Measurements from ENCODE around the gene ADAMTS17. TPM values are rescaled to one million over a fixed set of nuclear protein-coding genes. Genes with fewer than 3 reads are reported as not detected.

Gene ADAMTS17
- total RNA-seq, 1 experiment from 2014 or later, result 1.5 TPM

DNA sequence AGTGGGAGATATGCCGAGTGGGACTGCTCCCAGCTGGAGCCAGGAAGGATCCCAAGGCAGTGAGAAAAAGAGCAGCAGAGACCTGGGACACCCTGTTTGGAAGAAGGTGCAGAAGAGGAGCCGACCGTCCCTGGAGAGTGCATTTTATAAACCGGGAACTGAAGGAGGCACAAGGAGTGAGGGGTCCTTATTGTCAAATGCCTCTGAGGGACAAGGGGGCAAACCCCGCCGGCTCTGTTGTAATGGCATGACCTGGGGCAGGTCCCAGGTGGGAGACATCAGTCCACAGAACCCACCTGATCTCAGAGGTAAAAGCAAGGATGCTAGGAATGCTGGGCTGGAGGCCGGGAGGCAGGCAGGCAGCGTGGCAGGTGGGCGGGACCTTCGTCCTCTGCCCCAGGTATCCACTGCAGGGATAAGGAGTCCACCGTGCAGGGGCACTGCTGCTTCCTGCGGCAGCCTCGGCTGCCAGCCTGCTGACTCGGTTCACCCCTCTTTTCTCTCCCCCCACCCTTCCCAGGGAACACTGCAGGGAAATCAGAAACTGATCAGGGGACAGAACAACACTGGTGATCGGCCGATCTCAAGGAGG lies 26.9 kb downstream of the ADAMTS17 start:
- POLR2A ChIA-PET, result no interaction called here
- no peak overlapping the region for H3K27ac Mint-ChIP-seq (ENCODE audit: unreplicated experiment)
- intact Hi-C loops (cut with micrococcal nuclease; ENCODE audit: unreplicated experiment), result no loop called here
- H3K4me3 ChIP-seq (ENCODE audit: low read depth, low read length), result no peak overlapping the region
- CTCF ChIA-PET, result no interaction called here
- no peaks in the 10 kb centered on the region for H3K36me3 Mint-ChIP-seq (ENCODE audit: insufficient read depth, unreplicated experiment)
- no peak overlapping the region for H3K4me3 Mint-ChIP-seq (ENCODE audit: unreplicated experiment)
- H3K4me1 ChIP-seq, result no peaks in the 10 kb centered on the region
- TF ChIP-seq, protein P1, sequence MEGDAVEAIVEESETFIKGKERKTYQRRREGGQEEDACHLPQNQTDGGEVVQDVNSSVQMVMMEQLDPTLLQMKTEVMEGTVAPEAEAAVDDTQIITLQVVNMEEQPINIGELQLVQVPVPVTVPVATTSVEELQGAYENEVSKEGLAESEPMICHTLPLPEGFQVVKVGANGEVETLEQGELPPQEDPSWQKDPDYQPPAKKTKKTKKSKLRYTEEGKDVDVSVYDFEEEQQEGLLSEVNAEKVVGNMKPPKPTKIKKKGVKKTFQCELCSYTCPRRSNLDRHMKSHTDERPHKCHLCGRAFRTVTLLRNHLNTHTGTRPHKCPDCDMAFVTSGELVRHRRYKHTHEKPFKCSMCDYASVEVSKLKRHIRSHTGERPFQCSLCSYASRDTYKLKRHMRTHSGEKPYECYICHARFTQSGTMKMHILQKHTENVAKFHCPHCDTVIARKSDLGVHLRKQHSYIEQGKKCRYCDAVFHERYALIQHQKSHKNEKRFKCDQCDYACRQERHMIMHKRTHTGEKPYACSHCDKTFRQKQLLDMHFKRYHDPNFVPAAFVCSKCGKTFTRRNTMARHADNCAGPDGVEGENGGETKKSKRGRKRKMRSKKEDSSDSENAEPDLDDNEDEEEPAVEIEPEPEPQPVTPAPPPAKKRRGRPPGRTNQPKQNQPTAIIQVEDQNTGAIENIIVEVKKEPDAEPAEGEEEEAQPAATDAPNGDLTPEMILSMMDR (IDR thresholded peaks at IDR 0.05; ENCODE audit: insufficient read depth in 1 of 2, low read depth in 1 of 2, low read length in 1 of 2, severe bottlenecking in 1 of 2, unreplicated experiment in 1 of 2), result no peak
- H3K9me3 Mint-ChIP-seq (ENCODE audit: unreplicated experiment), result peaks cover 16% of the 10 kb centered on the region
- H3K4me1 Mint-ChIP-seq (ENCODE audit: low read depth, unreplicated experiment), result no peaks in the 10 kb centered on the region
- peaks cover 7% of the 10 kb centered on the region for H3K27me3 Mint-ChIP-seq (ENCODE audit: insufficient read depth, unreplicated experiment)
- no peaks in the 10 kb centered on the region for H3K9me3 ChIP-seq
- DNase-seq, result no peak
- H3K36me3 ChIP-seq (ENCODE audit: control insufficient read depth, insufficient read depth, low read length), result no peaks in the 10 kb centered on the region
- H3K27me3 ChIP-seq (replicated peaks; ENCODE audit: control insufficient read depth, insufficient read depth, low read length), result no peaks in the 10 kb centered on the region
- no TSS peak for BruUV-seq (replicated peaks)

DNA sequence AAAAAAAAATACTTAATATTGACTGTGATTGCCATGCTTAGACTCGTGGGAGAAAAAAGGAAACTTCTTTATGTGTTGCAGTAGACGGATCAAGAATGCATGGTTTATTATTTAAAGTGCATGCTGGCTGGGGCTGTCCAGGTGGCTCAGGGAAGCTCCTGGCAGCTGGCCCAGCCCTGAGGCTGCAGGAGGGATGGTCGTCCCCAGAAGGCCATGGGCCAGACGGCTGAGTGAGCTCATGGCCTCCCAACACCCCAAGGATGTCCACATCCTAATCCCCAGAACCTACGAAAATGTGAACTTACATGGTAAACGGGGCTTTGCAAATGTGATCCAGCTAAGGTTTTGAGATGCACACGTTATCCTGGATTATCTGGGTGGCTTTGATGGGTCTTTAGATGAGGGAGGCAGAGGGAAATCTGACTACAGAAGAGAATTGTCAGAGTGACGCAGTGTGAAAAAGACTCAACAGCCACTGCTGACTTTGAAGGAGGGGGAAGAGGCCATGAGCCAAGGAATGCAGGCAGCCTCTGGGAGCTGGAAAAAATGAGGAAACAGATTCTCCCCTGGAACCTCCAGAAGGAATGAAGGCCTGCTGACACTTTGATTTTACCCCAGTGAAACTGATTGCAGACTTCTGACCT lies 29.8 kb downstream of the ADAMTS17 start:
- no peaks in the 10 kb centered on the region for H3K36me3 Mint-ChIP-seq (ENCODE audit: insufficient read depth, unreplicated experiment)

DNA sequence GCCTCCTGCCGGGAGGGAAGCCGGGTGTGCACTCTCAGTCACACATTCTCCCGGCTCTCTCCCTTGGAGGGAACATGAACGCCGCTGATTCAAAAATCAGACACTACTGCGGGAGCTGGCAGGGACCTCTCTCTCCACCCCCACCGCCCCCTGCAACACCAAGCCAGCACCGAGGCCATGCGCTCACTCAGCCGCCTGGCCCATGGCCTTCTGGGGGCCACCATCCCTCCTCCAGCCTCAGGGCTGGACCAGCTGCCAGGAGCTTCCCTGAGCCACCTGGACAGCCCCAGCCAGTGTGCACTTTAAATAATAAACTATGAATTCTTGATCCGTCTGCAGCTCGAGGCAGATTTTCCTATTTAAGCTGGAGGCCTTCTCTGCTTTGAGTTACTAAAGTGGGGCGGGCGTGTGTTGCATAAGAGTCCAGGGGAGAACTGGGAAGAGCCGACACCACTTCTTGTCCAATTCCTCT lies 30.6 kb downstream of the ADAMTS17 start:
- no peaks in the 10 kb centered on the region for H3K36me3 ChIP-seq (ENCODE audit: control insufficient read depth, insufficient read depth, low read length)
- peaks cover 13% of the 10 kb centered on the region for H3K9me3 Mint-ChIP-seq (ENCODE audit: unreplicated experiment)
- no peaks in the 10 kb centered on the region for H3K9me3 ChIP-seq
- peaks cover 7% of the 10 kb centered on the region for H3K27me3 Mint-ChIP-seq (ENCODE audit: insufficient read depth, unreplicated experiment)
- intact Hi-C loops (cut with micrococcal nuclease; ENCODE audit: unreplicated experiment), result no loop called here
- H3K36me3 Mint-ChIP-seq (ENCODE audit: insufficient read depth, unreplicated experiment), result no peaks in the 10 kb centered on the region
- ChIA-PET CTCF (no interaction called here), POLR2A (no interaction called here)
- H3K4me3 Mint-ChIP-seq (ENCODE audit: unreplicated experiment), result no peak overlapping the region
- no peaks in the 10 kb centered on the region for H3K27me3 ChIP-seq (replicated peaks; ENCODE audit: control insufficient read depth, insufficient read depth, low read length)
- no peaks in the 10 kb centered on the region for H3K4me1 Mint-ChIP-seq (ENCODE audit: low read depth, unreplicated experiment)
- TF ChIP-seq, protein P1 (IDR thresholded peaks at IDR 0.05; ENCODE audit: insufficient read depth in 1 of 2, low read depth in 1 of 2, low read length in 1 of 2, severe bottlenecking in 1 of 2, unreplicated experiment in 1 of 2), result no peak
- DNase-seq, result no peak
- H3K27ac Mint-ChIP-seq (ENCODE audit: unreplicated experiment), result no peak overlapping the region
- H3K4me1 ChIP-seq, result no peaks in the 10 kb centered on the region
- no peak overlapping the region for H3K4me3 ChIP-seq (ENCODE audit: low read depth, low read length)
- BruUV-seq (replicated peaks), result no TSS peak

More for the DNA sequence above, 29.8 kb downstream of the ADAMTS17 start:
- ChIA-PET POLR2A (no interaction called here), CTCF (no interaction called here)
- Mint-ChIP-seq H3K4me3 (ENCODE audit: unreplicated experiment) (no peak overlapping the region), H3K4me1 (ENCODE audit: low read depth, unreplicated experiment) (no peaks in the 10 kb centered on the region), H3K27me3 (ENCODE audit: insufficient read depth, unreplicated experiment) (peaks cover 7% of the 10 kb centered on the region), H3K27ac (ENCODE audit: unreplicated experiment) (no peak overlapping the region), H3K9me3 (ENCODE audit: unreplicated experiment) (peaks cover 13% of the 10 kb centered on the region)
- H3K27me3 ChIP-seq (replicated peaks; ENCODE audit: control insufficient read depth, insufficient read depth, low read length), result no peaks in the 10 kb centered on the region
- no TSS peak for BruUV-seq (replicated peaks)
- no peaks in the 10 kb centered on the region for H3K36me3 ChIP-seq (ENCODE audit: control insufficient read depth, insufficient read depth, low read length)
- H3K4me3 ChIP-seq (ENCODE audit: low read depth, low read length), result no peak overlapping the region
- H3K4me1 ChIP-seq, result no peaks in the 10 kb centered on the region
- TF ChIP-seq, protein P1 (IDR thresholded peaks at IDR 0.05; ENCODE audit: insufficient read depth in 1 of 2, low read depth in 1 of 2, low read length in 1 of 2, severe bottlenecking in 1 of 2, unreplicated experiment in 1 of 2), result no peak
- no peaks in the 10 kb centered on the region for H3K9me3 ChIP-seq
- DNase-seq, result no peak
- intact Hi-C loops (cut with micrococcal nuclease; ENCODE audit: unreplicated experiment), result no loop called here
